Trophoblast cell (in vitro differentiated cells and primary cell): ENCODE data around the gene TMEM201.

Experiments used
- DNase-seq, 2 donors: peaks; one replicate each; pipeline ENCODE4 v3.0.0-alpha.2; 2016
- H2AFZ ChIP-seq: 2 replicates; pipeline ENCODE4 v1.6.1; 2013; ENCODE audit warnings: low read length, moderate library complexity, mild to moderate bottlenecking; ENCODE audit not compliant: insufficient read depth, poor library complexity
- H2AK5ac ChIP-seq: 2 replicates; pipeline ENCODE4 v1.6.1; 2013; ENCODE audit warnings: mild to moderate bottlenecking, low read length
- H2BK120ac ChIP-seq: 2 replicates; pipeline ENCODE4 v1.6.1; 2013; ENCODE audit warnings: low read length, mild to moderate bottlenecking, moderate library complexity; ENCODE audit not compliant: insufficient read depth, poor library complexity
- H2BK12ac ChIP-seq: 2 replicates; pipeline ENCODE4 v1.6.1; 2013; ENCODE audit warnings: mild to moderate bottlenecking, low read length, moderate library complexity
- H2BK5ac ChIP-seq: 2 replicates; pipeline ENCODE4 v1.6.1; 2013; ENCODE audit warnings: low read length, low read depth, moderate library complexity, mild to moderate bottlenecking; ENCODE audit not compliant: poor library complexity
- H3K14ac ChIP-seq: 2 replicates; pipeline ENCODE4 v1.6.1; 2013; ENCODE audit warnings: mild to moderate bottlenecking, low read length
- H3K18ac ChIP-seq: 2 replicates; pipeline ENCODE4 v1.6.1; 2013; ENCODE audit warnings: mild to moderate bottlenecking, low read length
- H3K23ac ChIP-seq: 2 replicates; pipeline ENCODE4 v1.6.1; 2013; ENCODE audit warnings: low read length
- H3K27ac ChIP-seq: 2 replicates; pipeline ENCODE4 v1.5.1; 2013; ENCODE audit warnings: low read depth, mild to moderate bottlenecking, inconsistent platforms, low read length, moderate library complexity
- H3K27me3 ChIP-seq: 2 replicates; pipeline ENCODE4 v1.6.1; 2013; ENCODE audit warnings: inconsistent platforms, mild to moderate bottlenecking, low read length, moderate library complexity; ENCODE audit not compliant: insufficient read depth
- H3K36me3 ChIP-seq, 2 experiments: 1 replicate in 1 of 2; 2 replicates in 1 of 2; pipeline ENCODE4 v1.6.1; 2013; ENCODE audit warnings: low read length in 2 of 2, mild to moderate bottlenecking in 2 of 2, moderate library complexity in 1 of 2; ENCODE audit not compliant: insufficient read depth in 2 of 2, control insufficient read depth in 1 of 2
- H3K4ac ChIP-seq: 2 replicates; pipeline ENCODE4 v1.6.1; 2013; ENCODE audit warnings: low read depth, mild to moderate bottlenecking, low read length, moderate library complexity
- H3K4me1 ChIP-seq, 2 experiments: 1 replicate in 1 of 2; 2 replicates in 1 of 2; pipeline ENCODE4 v1.6.1; 2013; ENCODE audit warnings: low read length in 2 of 2, mild to moderate bottlenecking in 2 of 2, moderate library complexity in 1 of 2; ENCODE audit not compliant: insufficient read depth in 2 of 2, control insufficient read depth in 1 of 2
- H3K4me2 ChIP-seq: 2 replicates; pipeline ENCODE4 v1.6.1; 2013; ENCODE audit warnings: inconsistent platforms, mild to moderate bottlenecking, low read length, moderate library complexity
- H3K4me3 ChIP-seq: 2 replicates; pipeline ENCODE4 v1.5.1; 2013; ENCODE audit warnings: mild to moderate bottlenecking, low read depth, low read length, inconsistent platforms
- H3K79me1 ChIP-seq: one replicate; pipeline ENCODE4 v1.6.1; 2013; ENCODE audit warnings: low read length
- H3K79me2 ChIP-seq: 2 replicates; pipeline ENCODE4 v1.6.1; 2013; ENCODE audit warnings: low read length, mild to moderate bottlenecking; ENCODE audit not compliant: control insufficient read depth, insufficient read depth, poor library complexity
- H3K9ac ChIP-seq: 2 replicates; pipeline ENCODE4 v1.6.1; 2013; ENCODE audit warnings: mild to moderate bottlenecking, low read length
- H3K9me3 ChIP-seq: 2 replicates; pipeline ENCODE4 v1.6.1; 2013; ENCODE audit warnings: low read depth, mild to moderate bottlenecking, control low read depth, inconsistent platforms, low read length; ENCODE audit not compliant: insufficient read depth
- H4K12ac ChIP-seq: 2 replicates; pipeline ENCODE4 v1.6.1; 2013; ENCODE audit warnings: low read depth, mild to moderate bottlenecking, low read length, moderate library complexity
- H4K8ac ChIP-seq: 2 replicates; pipeline ENCODE4 v1.6.1; 2013; ENCODE audit warnings: low read depth, mild to moderate bottlenecking, low read length, moderate library complexity
- H4K91ac ChIP-seq: one replicate; pipeline ENCODE4 v1.6.1; 2013; ENCODE audit warnings: low read depth, mild to moderate bottlenecking, low read length, moderate library complexity
- WGBS: extraction: QIAGEN DNeasy Blood & Tissue Kit; methylation state at CpG from one replicate; pipeline ENCODE4 v1.1.7; 2013; ENCODE audit warnings: missing lambda C conversion rate; ENCODE audit not compliant: insufficient read length, insufficient coverage; ENCODE audit errors: extremely low coverage; 5-methylcytosine and 5-hydroxymethylcytosine counted together

Gene TMEM201

GRCh38 chr1:9544926-9545325, 43.8 kb upstream of the TMEM201 start:
- no peaks in the 10 kb centered on the region for H3K9me3 ChIP-seq
- peaks cover 7% of the 10 kb centered on the region for H3K79me2 ChIP-seq
- no peaks in the 10 kb centered on the region for H3K27me3 ChIP-seq
- H3K18ac ChIP-seq: no peak overlapping the region
- H3K4me1 ChIP-seq: peaks cover 0 to 5% of the 10 kb centered on the region in 2 experiments
- no peak overlapping the region for H2BK5ac ChIP-seq
- H3K14ac ChIP-seq: no peak overlapping the region
- no peak overlapping the region for H3K4me2 ChIP-seq
- no peak overlapping the region for H3K23ac ChIP-seq
- H2BK120ac ChIP-seq: no peak overlapping the region
- no peak overlapping the region for H2AFZ ChIP-seq
- no peak overlapping the region for H3K4me3 ChIP-seq
- H3K36me3 ChIP-seq: no peaks in the 10 kb centered on the region
- H2BK12ac ChIP-seq: no peak overlapping the region
- no peak overlapping the region for H4K91ac ChIP-seq
- no peaks in the 10 kb centered on the region for H3K79me1 ChIP-seq
- H3K27ac ChIP-seq: no peak overlapping the region
- no CpG with 5 or more reads among the region's 3 CpGs for WGBS
- no peak overlapping the region for H4K8ac ChIP-seq
- no peak overlapping the region for H3K9ac ChIP-seq
- H4K12ac ChIP-seq: no peak overlapping the region
- H3K4ac ChIP-seq: no peak overlapping the region
- no peak for DNase-seq
- no peak overlapping the region for H2AK5ac ChIP-seq

- Histone ChIP-seq H3K79me1 (no peaks in the 10 kb centered on the region), H2BK12ac (no peak overlapping the region), H3K27me3 (no peaks in the 10 kb centered on the region), H3K27ac (no peak overlapping the region), H3K14ac (no peak overlapping the region), H3K18ac (no peak overlapping the region), H3K9me3 (no peaks in the 10 kb centered on the region), H3K36me3 (no peaks in the 10 kb centered on the region), H2BK5ac (no peak overlapping the region), H3K4me2 (no peak overlapping the region), H3K9ac (no peak overlapping the region), H3K23ac (no peak overlapping the region), H2AK5ac (no peak overlapping the region), H3K4me1 (no peaks in the 10 kb centered on the region), H3K4me3 (no peak overlapping the region), H4K8ac (no peak overlapping the region), H2AFZ (no peak overlapping the region), H4K91ac (no peak overlapping the region), H3K4ac (no peak overlapping the region), H3K79me2 (peaks cover 3% of the 10 kb centered on the region), H4K12ac (no peak overlapping the region), H2BK120ac (no peak overlapping the region)
- WGBS: no CpG with 5 or more reads among the region's 6 CpGs
- no peak for DNase-seq
Measured at GRCh38 chr1:9549955-9550546, 38.7 kb upstream of the TMEM201 start.

- Histone ChIP-seq H3K4me3 (no peak overlapping the region), H3K4me1 (no peaks in the 10 kb centered on the region), H3K4me2 (no peak overlapping the region), H2BK12ac (no peak overlapping the region), H3K4ac (no peak overlapping the region), H3K14ac (no peak overlapping the region), H3K18ac (no peak overlapping the region), H3K9ac (no peak overlapping the region), H3K27ac (no peak overlapping the region), H3K79me2 (peaks cover 3% of the 10 kb centered on the region), H2BK5ac (no peak overlapping the region), H3K23ac (no peak overlapping the region), H2AK5ac (no peak overlapping the region), H4K12ac (no peak overlapping the region), H2BK120ac (no peak overlapping the region), H4K8ac (no peak overlapping the region), H3K9me3 (no peaks in the 10 kb centered on the region), H4K91ac (no peak overlapping the region), H2AFZ (no peak overlapping the region), H3K27me3 (no peaks in the 10 kb centered on the region), H3K36me3 (peaks cover 4 to 9% of the 10 kb centered on the region in 2 experiments), H3K79me1 (no peaks in the 10 kb centered on the region)
- DNase-seq: no peak
- no CpG with 5 or more reads among the region's 1 CpG for WGBS
Measured at GRCh38 chr1:9551984-9552383, 36.7 kb upstream of the TMEM201 start.

- Histone ChIP-seq H3K79me1 (no peaks in the 10 kb centered on the region), H2BK120ac (no peak overlapping the region), H3K14ac (no peak overlapping the region), H3K27ac (no peak overlapping the region), H3K23ac (no peak overlapping the region), H3K79me2 (peaks cover 3% of the 10 kb centered on the region), H2BK12ac (no peak overlapping the region), H3K18ac (no peak overlapping the region), H4K8ac (no peak overlapping the region), H3K36me3 (peaks cover 5 to 9% of the 10 kb centered on the region in 2 experiments), H3K4me2 (no peak overlapping the region), H3K4ac (no peak overlapping the region), H3K27me3 (no peaks in the 10 kb centered on the region), H2AFZ (no peak overlapping the region), H4K91ac (no peak overlapping the region), H2AK5ac (no peak overlapping the region), H3K4me3 (no peak overlapping the region), H3K4me1 (no peaks in the 10 kb centered on the region), H3K9me3 (no peaks in the 10 kb centered on the region), H4K12ac (no peak overlapping the region), H2BK5ac (no peak overlapping the region), H3K9ac (no peak overlapping the region)
- no peak for DNase-seq
- WGBS: no CpG with 5 or more reads among the region's 4 CpGs
Measured at GRCh38 chr1:9553736-9554144, 35.0 kb upstream of the TMEM201 start.
